ENCODE results near the gene PRKG1.

The PRKG1 gene

GRCh38 chr10:51642581-51642980, 568.3 kb downstream of the PRKG1 start:
- TF ChIP-seq, protein P1, sequence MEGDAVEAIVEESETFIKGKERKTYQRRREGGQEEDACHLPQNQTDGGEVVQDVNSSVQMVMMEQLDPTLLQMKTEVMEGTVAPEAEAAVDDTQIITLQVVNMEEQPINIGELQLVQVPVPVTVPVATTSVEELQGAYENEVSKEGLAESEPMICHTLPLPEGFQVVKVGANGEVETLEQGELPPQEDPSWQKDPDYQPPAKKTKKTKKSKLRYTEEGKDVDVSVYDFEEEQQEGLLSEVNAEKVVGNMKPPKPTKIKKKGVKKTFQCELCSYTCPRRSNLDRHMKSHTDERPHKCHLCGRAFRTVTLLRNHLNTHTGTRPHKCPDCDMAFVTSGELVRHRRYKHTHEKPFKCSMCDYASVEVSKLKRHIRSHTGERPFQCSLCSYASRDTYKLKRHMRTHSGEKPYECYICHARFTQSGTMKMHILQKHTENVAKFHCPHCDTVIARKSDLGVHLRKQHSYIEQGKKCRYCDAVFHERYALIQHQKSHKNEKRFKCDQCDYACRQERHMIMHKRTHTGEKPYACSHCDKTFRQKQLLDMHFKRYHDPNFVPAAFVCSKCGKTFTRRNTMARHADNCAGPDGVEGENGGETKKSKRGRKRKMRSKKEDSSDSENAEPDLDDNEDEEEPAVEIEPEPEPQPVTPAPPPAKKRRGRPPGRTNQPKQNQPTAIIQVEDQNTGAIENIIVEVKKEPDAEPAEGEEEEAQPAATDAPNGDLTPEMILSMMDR (IDR thresholded peaks at IDR 0.05; ENCODE audit: extremely low read depth, insufficient read depth, missing control alignments) = no peak
- DNase-seq (ENCODE audit: low spot score) = no peak
- in situ Hi-C loops (cut with MboI; ENCODE audit: low pct_unique_long_range_greater_than_20kb, low sequenced_read_pairs, unreplicated experiment) = no loop called here

DNA sequence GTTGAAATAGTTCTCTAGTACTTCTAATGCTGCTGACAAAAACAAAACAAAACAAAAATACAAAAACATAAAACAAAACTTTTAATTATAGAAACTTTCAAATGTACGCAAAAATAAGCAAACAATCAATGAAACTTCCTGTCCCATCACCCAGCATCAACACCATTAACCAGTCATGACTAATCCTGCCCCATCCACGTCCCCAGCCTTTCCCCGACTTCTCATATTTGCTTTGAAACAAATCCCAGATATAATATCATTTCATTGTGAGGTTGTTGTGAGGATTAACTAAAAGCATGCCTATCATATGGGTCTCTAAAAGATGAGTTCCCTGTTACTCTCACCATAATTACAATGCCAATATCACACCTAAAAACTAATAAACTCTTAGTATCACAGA, 569.4 kb downstream of the PRKG1 start:
- in situ Hi-C loops (cut with MboI; ENCODE audit: low pct_unique_long_range_greater_than_20kb, low sequenced_read_pairs, unreplicated experiment) = no loop called here
- DNase-seq (ENCODE audit: low spot score) = no peak
- TF ChIP-seq, protein P1 (IDR thresholded peaks at IDR 0.05; ENCODE audit: extremely low read depth, insufficient read depth, missing control alignments) = no peak

DNA sequence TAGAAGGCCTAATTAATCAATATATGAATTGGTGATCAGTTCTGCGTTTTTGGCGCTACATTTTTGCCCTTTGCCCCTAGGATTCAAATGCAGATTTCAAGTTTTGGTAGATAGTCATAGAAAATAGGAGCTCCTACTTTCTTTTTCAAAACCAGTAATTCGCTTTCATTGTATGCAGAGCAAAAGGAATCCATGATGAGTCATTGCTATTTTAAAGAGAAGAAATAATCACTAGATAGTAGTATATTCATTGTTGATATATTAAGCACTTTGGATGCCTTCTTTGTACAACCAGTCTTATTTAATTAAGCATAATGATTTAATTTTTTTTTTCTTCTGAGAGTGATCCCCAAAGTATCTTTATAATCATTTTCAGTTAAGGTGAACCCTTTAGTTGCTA, 574.8 kb downstream of the PRKG1 start:
- DNase-seq (ENCODE audit: low spot score) = no peak
- in situ Hi-C loops (cut with MboI; ENCODE audit: low pct_unique_long_range_greater_than_20kb, low sequenced_read_pairs, unreplicated experiment) = no loop called here
- TF ChIP-seq, protein P1 (IDR thresholded peaks at IDR 0.05; ENCODE audit: extremely low read depth, insufficient read depth, missing control alignments) = no peak

DNA sequence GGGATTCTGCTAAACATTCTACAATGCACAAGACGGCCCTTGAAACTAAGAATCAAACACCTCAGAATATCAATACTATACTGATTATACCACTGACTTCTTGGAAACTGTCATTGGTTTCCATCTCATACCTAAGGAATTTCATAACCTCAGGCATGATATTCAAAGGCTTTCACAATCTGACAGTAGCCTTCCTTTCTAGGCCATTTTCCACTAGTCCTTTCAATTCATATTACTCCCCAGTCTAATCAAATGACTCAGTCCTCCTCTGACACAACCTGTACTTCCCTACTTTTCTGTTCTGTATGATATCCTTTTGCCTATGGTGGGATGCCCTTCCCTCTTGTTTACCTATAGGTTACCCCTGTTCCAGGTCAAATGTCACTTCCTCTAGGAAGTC, 576.8 kb downstream of the PRKG1 start:
- TF ChIP-seq, protein P1 (IDR thresholded peaks at IDR 0.05; ENCODE audit: extremely low read depth, insufficient read depth, missing control alignments) = no peak
- in situ Hi-C loops (cut with MboI; ENCODE audit: low pct_unique_long_range_greater_than_20kb, low sequenced_read_pairs, unreplicated experiment) = no loop called here
- DNase-seq (ENCODE audit: low spot score) = no peak

DNA sequence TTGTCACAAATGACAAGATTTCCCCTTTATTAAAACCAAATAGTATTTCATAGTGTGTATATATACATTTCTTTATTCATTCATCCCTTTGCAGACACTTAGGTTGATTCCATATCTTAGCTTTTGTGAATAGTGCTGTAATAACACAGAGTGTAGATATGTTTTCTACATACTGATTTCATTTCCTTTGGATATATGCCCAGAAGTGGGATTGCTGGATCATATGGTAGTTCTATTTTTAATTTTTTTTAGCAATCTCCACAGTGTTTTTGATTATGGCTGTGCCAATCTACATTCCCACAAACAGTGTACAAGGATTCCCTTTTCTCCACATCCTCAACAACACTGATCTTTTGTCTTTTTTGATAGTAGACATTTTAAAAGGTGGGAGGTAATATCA, 578.7 kb downstream of the PRKG1 start:
- TF ChIP-seq, protein P1 (IDR thresholded peaks at IDR 0.05; ENCODE audit: extremely low read depth, insufficient read depth, missing control alignments) = no peak
- DNase-seq (ENCODE audit: low spot score) = no peak
- in situ Hi-C loops (cut with MboI; ENCODE audit: low pct_unique_long_range_greater_than_20kb, low sequenced_read_pairs, unreplicated experiment) = no loop called here

GRCh38 chr10:51654918-51655317, 580.6 kb downstream of the PRKG1 start:
- in situ Hi-C loops (cut with MboI; ENCODE audit: low pct_unique_long_range_greater_than_20kb, low sequenced_read_pairs, unreplicated experiment) = no loop called here
- TF ChIP-seq, protein P1 (IDR thresholded peaks at IDR 0.05; ENCODE audit: extremely low read depth, insufficient read depth, missing control alignments) = no peak
- DNase-seq (ENCODE audit: low spot score) = no peak

GRCh38 chr10:51656503-51656902, 582.2 kb downstream of the PRKG1 start:
- in situ Hi-C loops (cut with MboI; ENCODE audit: low pct_unique_long_range_greater_than_20kb, low sequenced_read_pairs, unreplicated experiment) = no loop called here

More at GRCh38 chr10:51656503-51656902, 582.2 kb downstream of the PRKG1 start:
- TF ChIP-seq, protein P1 (IDR thresholded peaks at IDR 0.05; ENCODE audit: extremely low read depth, insufficient read depth, missing control alignments) = no peak
- DNase-seq (ENCODE audit: low spot score) = no peak
